ENCODE measurements around the gene IL10RA.
"Not testable (repeated sequence)": the region's sequence is repeated elsewhere in the genome, so short reads cannot be mapped to it uniquely, and the experiment has no call there.

IL10RA gene

DNA sequence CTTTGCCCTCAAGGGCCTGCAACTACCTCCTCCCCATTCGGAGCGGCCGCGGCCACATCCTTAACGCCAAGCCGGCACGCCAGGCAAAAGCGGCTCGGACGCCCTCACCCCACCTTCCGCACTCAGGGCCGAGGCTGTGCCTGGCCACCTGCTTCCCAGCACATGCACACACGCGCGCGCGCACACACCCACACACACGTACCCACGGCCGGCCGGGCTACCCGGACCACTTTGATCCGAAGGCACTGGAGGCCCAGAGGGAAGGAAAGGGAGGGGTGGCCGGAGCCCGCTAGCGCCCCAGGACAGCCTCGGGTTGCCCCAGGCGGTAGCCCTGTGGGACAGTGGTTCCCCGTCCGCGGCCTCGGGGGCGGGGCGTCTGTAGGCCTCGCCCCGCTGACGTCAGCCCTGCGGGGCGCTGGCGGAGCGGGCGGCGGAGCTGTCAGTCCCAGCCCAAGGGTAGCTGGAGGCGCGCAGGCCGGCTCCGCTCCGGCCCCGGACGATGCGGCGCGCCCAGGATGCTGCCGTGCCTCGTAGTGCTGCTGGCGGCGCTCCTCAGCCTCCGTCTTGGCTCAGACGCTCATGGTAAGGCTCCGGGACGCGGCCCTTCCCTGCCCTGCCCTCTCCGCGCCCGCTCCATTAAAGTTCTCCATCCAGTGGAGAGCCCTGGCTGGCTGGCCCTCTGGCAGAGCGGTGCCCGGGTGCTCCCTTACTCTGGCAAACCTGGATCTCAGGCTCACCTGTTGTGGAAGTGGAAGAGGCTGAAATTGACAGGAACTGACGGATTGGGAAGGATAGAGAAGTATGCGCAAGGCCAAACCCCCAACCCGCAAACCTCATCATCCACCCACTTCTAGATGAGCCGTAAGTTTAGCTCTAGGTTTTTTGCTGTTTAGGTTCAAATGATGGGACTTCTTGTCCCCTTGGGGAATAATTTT, at the start of gene IL10RA:
TSS of gene IL10RA (plus strand) at position 442 of the 935 bp plus-strand sequence. CDS start at position 516, 74 bp downstream.
- peak; percentile 77 for DNase-seq

DNA sequence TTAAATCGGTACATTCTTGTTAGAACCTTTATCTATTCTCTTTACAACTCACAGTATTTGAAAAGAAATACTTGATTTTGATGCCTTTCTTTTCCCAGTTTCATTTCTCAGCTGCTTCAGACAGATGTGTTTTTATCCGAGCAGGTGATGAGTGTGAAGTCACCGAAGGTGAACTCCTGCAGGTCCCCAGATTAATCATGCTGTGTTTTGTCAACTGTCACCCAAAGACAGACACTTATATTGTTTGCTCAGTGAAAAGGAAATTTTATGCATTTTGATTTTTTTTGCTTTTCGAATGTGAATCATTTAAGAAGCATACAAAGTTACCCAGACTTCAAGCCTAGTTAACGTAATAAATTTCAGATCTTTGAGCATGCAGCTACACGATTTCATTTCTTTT, 49.2 kb upstream of the IL10RA start:
- no peak for DNase-seq

DNA sequence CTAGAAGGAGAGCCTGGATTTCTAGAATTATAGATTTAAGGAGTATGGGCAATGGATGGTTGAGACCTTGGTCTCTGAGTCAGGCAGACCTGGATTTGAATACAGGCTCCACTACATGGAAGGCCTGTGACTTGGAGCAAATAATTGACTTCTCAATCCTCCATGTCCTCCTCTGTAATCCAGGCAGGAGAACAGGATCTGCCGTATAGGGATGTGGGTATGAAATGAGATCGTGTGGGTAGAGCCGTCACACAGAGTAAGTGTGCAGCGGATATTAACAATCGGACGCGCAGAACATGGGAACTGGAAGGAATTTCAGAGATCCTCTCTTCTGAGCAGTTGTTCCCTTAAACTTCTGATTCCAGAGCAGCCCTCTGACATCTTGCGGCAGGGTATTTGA, 45.5 kb upstream of the IL10RA start:
- no peak for DNase-seq

DNA sequence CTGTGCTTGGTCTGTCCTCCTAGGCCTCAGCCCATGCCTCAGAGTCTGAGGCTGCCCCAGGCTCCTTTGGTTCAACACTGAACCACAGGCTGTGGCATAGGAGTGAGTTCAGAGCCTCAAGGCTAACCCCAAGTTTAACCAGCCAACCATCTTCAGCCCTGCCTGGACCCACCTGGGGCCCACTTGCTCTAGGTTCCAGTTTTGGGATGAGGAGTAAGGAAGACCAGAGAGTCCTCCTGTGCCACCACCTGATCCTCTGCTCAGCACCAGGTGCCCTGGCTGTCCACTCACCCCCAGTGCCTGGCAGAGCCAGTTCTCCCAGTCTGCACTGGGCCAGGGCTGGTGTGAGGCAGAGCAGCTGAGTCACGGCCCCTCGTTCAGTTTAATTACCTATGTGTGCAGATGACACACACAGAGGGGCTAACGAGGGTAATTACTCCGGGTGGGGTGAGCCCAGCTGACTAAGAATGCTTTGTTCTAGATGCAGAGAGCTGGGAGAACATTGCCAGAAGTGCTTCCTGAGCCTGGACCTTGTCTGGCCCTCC, 45.0 kb upstream of the IL10RA start:
- no peak for DNase-seq

DNA sequence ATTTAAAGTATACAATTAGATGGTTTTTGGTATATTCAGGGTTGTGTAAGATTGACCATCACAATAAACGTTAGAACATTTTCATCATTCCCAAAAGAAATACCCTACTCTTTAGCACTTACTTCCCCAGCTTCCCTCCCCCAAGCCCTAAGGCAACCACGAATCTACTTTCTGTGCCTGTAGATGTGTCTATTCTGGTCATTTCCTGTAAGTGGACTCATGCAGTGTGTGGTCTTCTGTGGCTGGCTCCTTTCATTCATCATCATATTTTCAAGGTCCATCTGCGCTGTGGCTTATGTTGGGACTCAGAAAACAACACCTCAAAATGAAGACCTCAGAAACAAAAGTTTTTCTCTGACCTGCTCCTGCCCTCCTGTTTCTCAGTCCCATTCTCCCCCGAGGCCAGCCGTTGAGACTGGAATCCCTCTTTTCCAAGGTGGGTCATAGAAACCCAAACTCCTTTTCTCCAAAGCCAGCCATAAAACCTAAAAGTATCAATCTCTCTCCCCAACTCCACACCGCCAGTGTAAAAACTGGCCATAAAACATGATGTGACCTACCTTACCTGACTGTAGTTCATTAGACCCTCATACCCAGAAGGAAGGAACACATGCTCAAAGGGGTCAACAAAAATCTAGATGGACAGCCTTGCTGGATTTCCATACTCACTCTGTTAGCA, 44.1 kb upstream of the IL10RA start:
- DNase-seq = no peak

- no peak for DNase-seq
These were observed 41.6 kb upstream of the IL10RA start for GRCh38 chr11:117944554-117944953.

- no peak for DNase-seq
These were observed 41.0 kb upstream of the IL10RA start for GRCh38 chr11:117945047-117945810.

- DNase-seq = no peak
These were observed 39.9 kb upstream of the IL10RA start for GRCh38 chr11:117946156-117946841.

GRCh38 chr11:117946842-117947526, 39.2 kb upstream of the IL10RA start:
- peak; percentile 49 for DNase-seq

- DNase-seq = not testable (repeated sequence)
These were observed 38.4 kb upstream of the IL10RA start for GRCh38 chr11:117947751-117948150.

GRCh38 chr11:117948466-117948865, 37.7 kb upstream of the IL10RA start:
- DNase-seq = not testable (repeated sequence)

DNA sequence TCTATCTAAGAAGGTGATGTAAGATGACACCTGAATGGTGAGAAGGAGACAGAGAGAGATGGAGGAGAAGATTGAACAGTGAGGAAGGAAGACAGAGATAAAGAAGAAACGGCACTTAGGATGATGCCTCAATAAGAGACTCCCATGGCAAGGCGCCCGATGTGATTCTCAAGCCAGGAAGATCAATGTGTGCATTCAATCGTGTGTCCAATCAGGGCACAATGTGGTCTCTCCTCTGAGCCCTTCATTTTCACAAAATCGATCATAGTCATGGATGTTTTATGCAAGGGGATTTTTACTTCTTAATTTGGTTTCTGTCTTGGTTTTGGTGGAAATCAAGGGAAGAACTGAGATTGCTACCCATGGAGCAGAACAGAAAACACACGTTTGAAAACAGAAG, 37.1 kb upstream of the IL10RA start:
- no peak for DNase-seq

GRCh38 chr11:117950301-117950700, 35.9 kb upstream of the IL10RA start:
- DNase-seq = peak; percentile 50

DNA sequence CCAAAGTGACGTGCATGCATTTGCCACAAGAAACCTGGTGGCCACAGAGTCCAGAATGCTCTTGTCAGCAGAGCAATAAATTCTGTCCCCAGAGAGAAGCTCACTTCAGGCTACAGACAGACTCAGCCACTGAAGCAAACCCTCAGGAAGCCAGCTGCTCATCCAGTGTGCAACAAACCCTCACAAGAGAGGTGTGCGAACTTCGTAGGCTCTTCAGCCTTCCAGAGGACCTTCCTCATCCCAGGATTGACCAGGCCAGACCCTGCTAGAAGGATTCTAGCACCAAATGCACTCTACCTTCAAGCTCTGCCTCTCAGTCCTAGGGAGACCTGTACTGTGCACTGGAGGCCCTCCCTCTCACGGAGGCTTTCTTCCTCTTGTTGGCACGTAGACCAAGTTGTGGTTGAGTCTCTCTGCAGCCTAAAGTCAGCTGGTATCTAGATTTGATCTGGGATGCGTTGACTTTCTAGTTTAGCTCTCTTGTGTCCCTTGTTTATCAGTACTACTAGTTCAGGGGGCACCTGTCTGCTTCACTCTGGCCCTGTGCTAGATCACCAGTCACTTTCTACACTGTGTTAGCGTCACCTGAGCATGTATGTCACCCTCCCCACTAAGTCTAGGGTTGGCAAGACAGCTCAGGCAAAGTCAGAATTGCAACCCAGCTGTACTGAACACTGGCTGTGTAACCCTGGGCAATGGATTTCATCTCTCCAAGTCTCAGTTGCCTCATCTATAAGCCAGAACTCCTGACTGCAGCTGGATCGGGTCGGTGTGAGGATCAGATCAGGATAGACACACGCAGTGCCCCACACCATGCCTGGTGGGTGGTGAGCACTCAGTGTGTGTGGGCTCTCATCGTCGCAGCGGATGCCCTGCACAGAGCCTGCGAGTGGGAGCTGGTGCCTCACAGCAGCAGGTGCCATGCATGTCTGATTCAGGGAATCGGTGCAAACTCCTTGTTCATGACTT, 34.9 kb upstream of the IL10RA start:
- peak; percentile 71 for DNase-seq

- DNase-seq = no peak
These were observed 33.0 kb upstream of the IL10RA start for GRCh38 chr11:117953024-117953671.

DNA sequence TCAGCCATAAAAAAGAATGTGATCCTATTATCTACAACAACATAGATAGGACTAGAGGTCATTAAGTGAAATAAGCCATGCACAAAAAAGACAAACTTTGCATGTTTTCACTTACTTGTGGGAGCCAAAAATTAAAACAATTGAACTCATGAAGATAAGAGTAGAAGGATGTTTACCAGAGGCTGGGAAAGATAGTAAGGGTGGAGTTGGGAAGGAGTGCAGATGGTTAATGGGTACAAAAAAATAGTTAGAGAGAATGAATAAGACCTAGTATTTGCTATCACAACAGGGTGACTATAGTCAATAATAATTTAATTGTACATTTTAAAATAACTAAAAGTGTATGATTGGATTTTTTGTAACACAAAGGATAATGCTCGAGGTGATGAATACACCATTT, 27.2 kb upstream of the IL10RA start:
- DNase-seq = no peak

GRCh38 chr11:117959438-117960149, 26.6 kb upstream of the IL10RA start:
- DNase-seq = no peak

DNA sequence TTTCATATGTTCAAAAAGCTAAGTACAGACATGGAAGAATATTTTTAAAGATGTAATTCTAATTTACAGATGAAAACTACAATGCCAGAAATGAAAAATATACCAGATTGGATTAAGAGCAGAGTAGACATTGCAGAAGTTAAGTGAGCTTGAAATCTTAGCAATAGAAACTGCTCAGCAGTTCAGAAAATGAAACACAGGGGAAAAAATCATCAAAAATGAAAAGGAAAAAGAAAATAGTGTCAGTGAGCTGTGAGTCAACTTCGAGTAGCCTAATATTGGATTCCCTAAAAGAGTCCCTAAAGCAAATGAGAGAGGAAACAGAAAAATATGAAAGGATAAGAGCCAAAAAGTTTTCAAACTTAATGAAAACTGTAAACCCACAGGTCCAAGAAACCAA, 25.8 kb upstream of the IL10RA start:
- DNase-seq = no peak

DNA sequence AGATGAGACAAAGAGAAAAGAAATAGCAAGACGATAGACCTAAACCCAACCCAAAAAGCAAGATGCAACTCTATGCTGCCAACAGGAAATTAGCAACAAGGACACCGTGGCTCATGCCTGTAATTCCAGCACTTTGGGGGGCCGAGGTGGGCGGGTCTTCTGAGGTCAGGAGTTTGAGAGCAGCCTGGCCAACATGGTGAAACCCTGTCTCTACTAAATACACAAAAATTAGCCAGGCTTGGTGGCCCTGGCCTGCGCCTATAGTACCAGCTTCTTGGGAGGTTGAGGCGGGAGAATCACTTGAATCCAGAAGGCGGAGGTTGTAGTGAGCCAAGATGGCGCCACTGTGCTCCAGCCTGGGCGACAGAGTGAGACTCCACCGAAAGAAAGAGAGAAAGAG, 24.3 kb upstream of the IL10RA start:
- DNase-seq = no peak
